GM18505 (cell line): ENCODE measurements around the gene ACSF2.
"Not testable (repeated sequence)": the region's sequence is repeated elsewhere in the genome, so short reads cannot be mapped to it uniquely, and the experiment has no call there.

Experiments used
- ATAC-seq: cut with Tn5 transposase; IDR thresholded peaks from one replicate; pipeline ENCODE4 v1.9.1; 2021; ENCODE audit not compliant: unreplicated experiment
- POLR2A ChIP-seq: IDR thresholded peaks from 4 replicates; pipeline ENCODE4 v1.6.1; 2011; ENCODE audit warnings: borderline replicate concordance; ENCODE audit not compliant: insufficient read depth, insufficient read length; ENCODE audit errors: extremely low read depth

ACSF2 gene

GRCh38 chr17:50467855-50468303 lies 41.9 kb downstream of the ACSF2 start:
- no peak for TF ChIP-seq POLR2A
- no peak for ATAC-seq

- TF ChIP-seq POLR2A, result no peak
- ATAC-seq, result no peak
These were observed 42.5 kb downstream of the ACSF2 start, which contains the start of gene CHAD for GRCh38 chr17:50468304-50469207. Gene CHAD, minus strand, starts transcription at chr17:50468880. Its CDS starts 67 bp downstream, at chr17:50468813.

GRCh38 chr17:50469208-50469605 lies 43.2 kb downstream of the ACSF2 start:
- no peak for ATAC-seq
- TF ChIP-seq POLR2A, result no peak

- TF ChIP-seq POLR2A, result no peak
- no peak for ATAC-seq
These were observed 43.8 kb downstream of the ACSF2 start for GRCh38 chr17:50469671-50470305.

DNA sequence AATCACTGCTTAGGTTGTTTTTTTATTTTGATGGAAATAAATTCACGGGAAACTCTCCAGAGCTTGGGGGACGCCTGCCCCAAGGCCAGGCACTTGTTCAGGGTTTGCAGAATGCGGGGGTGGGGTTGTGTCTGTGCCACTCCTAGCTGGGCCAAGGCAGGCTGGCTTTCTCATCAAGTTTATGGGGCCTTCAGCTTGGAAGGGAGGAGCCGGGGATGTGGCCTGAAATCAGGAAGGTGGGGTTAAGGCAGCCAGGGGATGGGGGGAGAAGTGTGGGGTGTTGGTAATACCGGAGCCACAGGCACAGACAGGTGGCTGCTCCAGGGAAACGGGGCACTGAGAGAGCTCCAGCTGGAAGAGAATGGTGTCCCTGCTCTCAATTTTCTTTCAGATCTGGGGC lies 44.4 kb downstream of the ACSF2 start:
- no peak for ATAC-seq
- no peak for TF ChIP-seq POLR2A

DNA sequence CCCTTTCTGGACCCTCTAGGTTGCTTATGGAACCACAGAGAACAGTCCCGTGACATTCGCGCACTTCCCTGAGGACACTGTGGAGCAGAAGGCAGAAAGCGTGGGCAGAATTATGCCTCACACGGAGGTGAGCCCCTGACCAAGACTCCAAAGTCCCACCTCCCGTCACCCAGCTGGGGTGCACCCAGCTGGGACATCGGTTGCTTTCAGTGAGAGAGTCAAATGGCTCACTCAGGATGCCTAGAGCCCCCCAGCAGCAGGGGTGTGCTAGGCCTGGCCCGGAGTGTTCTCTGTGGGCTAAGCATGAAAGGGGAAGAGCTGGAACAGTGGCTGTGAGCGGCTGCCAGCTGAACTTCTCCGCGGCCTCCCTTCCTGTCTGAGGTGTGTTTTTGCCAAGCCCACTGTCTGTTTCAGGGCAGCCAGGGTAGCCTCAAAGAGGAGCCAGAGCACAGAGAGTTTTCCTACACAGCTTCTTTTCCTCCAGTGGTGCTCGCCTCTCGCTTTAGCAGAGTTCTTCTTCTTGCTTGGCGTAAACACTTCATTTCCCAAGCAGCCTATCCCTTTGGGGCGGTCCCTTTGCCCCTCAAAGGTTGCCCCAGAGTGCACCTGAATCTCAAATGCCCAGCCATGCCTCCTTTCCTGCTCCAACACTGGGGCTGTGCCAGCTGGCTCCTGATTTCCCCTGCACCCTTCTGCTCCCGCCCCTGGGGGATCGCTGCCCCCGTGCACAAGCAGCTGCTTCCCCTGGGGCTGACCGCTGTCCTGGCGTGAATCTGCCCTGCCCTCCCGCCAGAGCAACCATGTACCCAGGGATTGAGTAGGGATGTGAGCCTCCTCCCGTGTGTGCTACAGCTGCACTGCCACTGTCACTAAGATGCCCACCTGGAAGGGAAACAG lies 45.2 kb downstream of the ACSF2 start:
- no peak for ATAC-seq
- TF ChIP-seq POLR2A, result no peak

- TF ChIP-seq POLR2A, result no peak
These were observed 46.3 kb downstream of the ACSF2 start for GRCh38 chr17:50472286-50472685.

DNA sequence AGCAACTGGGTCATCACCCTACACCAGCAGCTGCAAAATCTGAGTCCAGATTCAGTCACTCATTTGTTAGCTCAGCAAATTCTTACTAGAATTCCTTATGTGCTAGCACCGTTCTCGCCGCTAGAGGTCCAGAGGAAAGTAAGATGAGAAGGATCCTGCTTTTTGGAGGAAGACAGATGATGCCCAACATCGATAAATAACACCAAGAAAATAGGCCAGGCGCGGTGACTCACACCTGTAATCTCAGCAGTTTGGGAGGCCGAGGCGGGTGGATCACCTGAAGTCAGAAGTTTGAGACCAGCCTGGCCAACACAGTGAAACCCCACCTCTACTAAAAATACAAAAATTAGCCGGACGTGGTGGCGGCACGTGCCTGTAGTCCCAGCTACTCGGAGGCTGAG lies 46.7 kb downstream of the ACSF2 start:
- ATAC-seq, result not testable (repeated sequence)

More at GRCh38 chr17:50472286-50472685, 46.3 kb downstream of the ACSF2 start:
- no peak for ATAC-seq

GRCh38 chr17:50473901-50474300 lies 47.9 kb downstream of the ACSF2 start:
- ATAC-seq, result no peak
- TF ChIP-seq POLR2A, result no peak

GRCh38 chr17:50474523-50474922 lies 48.5 kb downstream of the ACSF2 start:
- no peak for ATAC-seq
- TF ChIP-seq POLR2A, result no peak

- no peak for ATAC-seq
- no peak for TF ChIP-seq POLR2A
These were observed 49.3 kb downstream of the ACSF2 start for GRCh38 chr17:50475362-50475761.

DNA sequence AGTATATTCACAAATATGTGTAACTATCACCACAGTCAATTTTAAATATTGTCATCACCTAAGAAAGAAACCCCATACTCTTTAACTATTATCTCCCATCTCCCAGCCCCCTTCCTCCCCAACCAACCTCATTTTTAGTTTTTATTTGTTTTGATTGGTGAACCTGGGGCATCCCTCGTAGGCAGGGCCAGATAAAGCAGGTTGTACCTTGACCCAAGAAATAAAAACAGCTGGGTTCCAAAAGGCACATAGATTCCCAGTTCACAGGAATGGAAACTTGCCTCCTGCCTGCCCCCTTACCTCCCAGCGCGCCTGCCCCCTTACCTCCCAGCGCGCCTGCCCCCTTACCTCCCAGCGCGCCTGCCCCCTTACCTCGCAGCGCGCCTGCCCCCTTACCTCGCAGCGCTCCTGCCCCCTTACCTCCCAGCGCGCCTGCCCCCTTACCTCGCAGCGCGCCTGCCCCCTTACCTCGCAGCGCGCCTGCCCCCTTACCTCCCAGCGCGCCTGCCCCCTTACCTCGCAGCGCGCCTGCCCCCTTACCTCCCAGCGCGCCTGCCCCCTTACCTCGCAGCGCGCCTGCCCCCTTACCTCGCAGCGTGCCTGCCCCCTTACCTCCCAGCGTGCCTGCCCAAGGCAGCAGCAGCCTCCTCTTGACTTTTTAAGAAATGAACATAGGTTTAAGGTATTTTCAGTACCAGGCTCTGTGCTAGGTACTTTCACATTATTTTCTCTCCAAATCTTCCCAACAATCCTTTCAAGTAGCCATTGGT lies 49.9 kb downstream of the ACSF2 start:
- not testable (repeated sequence) for ATAC-seq
